K562 (cell line): ENCODE data around the gene AGAP1. TPM values are rescaled to one million over a fixed set of nuclear protein-coding genes. Genes with fewer than 3 reads are reported as not detected.

Experiments
- ATAC-seq: fragments of 200-7000 bp; cut with Tn5 transposase; 3 replicates; pipeline ENCODE4 v1.9.1; 2020; ENCODE audit warnings: moderate library complexity
- BruUV-seq: library from RNA; stranded (reverse); fragments of 400-500 nt; replicated peaks from 2 replicates; lab custom pipeline; 2021; lab: Mats Ljungman, UMichigan
- CTCF ChIA-PET: fragments of 300-600 bp; formaldehyde crosslinking; extraction: SDS; loops from one replicate; lab custom pipeline; 2021; ENCODE audit warnings: low intra/inter-chr PET ratio; lab: Yijun Ruan, JAX
- POLR2A ChIA-PET: fragments of 300-600, 350-650 bp; sonication (Branson Sonifier 250); formaldehyde crosslinking; extraction: SDS; loops from one replicate; lab custom pipeline; 2021; ENCODE audit warnings: antibody characterized with exemption, inconsistent platforms; lab: Yijun Ruan, JAX
- DNase-seq, 4 experiments: peaks; one replicate each; pipeline versions ENCODE4 v3.0.0 to v3.0.0-alpha.2; 2011 to 2018; ENCODE audit warnings: low spot score in 3 of 4, mixed read lengths in 3 of 4; ENCODE audit errors: extremely low read depth in 1 of 4
- FAIRE-seq: peaks from 2 replicates; lab custom pipeline; 2011; peaks lifted over from hg19 to GRCh38; lab: Jason Lieb, UNC
- H2AFZ ChIP-seq: 2 replicates; pipeline ENCODE4 v1.6.0; 2011; ENCODE audit warnings: low read depth, low read length, control low read depth, inconsistent platforms
- H3K27ac ChIP-seq: fragments of 200-600 bp; 3 replicates; pipeline ENCODE4 v1.8.0; 2011; ENCODE audit warnings: low read depth, mild to moderate bottlenecking, control low read depth, inconsistent platforms, low read length, moderate library complexity, mixed read lengths; ENCODE audit errors: extremely low read depth
- H3K27me3 ChIP-seq, 2 experiments: fragments of 300-600 bp in 1 of 2; 2 replicates in 1 of 2; 3 replicates in 1 of 2; pipeline versions ENCODE4 v1.6.0 to v1.8.0; 2011; ENCODE audit warnings: inconsistent platforms in 2 of 2, low read length in 2 of 2, mild to moderate bottlenecking in 1 of 2, mixed read lengths in 1 of 2, moderate library complexity in 1 of 2; ENCODE audit not compliant: control insufficient read depth in 2 of 2, insufficient read depth in 2 of 2
- H3K36me3 ChIP-seq: fragments of 300-600 bp; 3 replicates; pipeline ENCODE4 v1.8.0; 2011; ENCODE audit warnings: mild to moderate bottlenecking, low read length, inconsistent platforms; ENCODE audit not compliant: control insufficient read depth, insufficient read depth
- H3K4me1 ChIP-seq, 2 experiments: fragments of 200-600 bp in 1 of 2; replicated peaks in 1 of 2; 2 replicates in 1 of 2; 3 replicates in 1 of 2; pipeline versions ENCODE4 v1.5.1 to v1.8.0; 2011; ENCODE audit warnings: inconsistent platforms in 2 of 2, low read length in 2 of 2, mild to moderate bottlenecking in 1 of 2, mixed read lengths in 1 of 2, moderate library complexity in 1 of 2; ENCODE audit not compliant: control insufficient read depth in 2 of 2, insufficient read depth in 2 of 2
- H3K4me2 ChIP-seq: 2 replicates; pipeline ENCODE4 v1.6.1; 2011; ENCODE audit warnings: low read length, control low read depth, inconsistent platforms, mixed read lengths; ENCODE audit not compliant: insufficient read depth
- H3K4me3 ChIP-seq: fragments of 200-600 bp; sonication (generic), shearing (Covaris generic); 2 replicates; pipeline ENCODE4 v1.5.1; 2016; ENCODE audit warnings: control low read depth, inconsistent platforms
- H3K79me2 ChIP-seq: fragments of 200-600 bp; 3 replicates; pipeline ENCODE4 v1.8.0; 2011; ENCODE audit warnings: low read length, inconsistent platforms; ENCODE audit not compliant: control insufficient read depth, insufficient read depth
- H3K9ac ChIP-seq, 2 experiments: 2 replicates each; pipeline versions ENCODE4 v1.6.0 to v1.6.1; 2011; ENCODE audit warnings: low read depth in 2 of 2, low read length in 2 of 2, control low read depth in 1 of 2, inconsistent platforms in 1 of 2, mild to moderate bottlenecking in 1 of 2, mixed read lengths in 1 of 2; ENCODE audit not compliant: insufficient read depth in 1 of 2
- H3K9me1 ChIP-seq: one replicate; pipeline ENCODE4 v1.6.0; 2011; ENCODE audit warnings: inconsistent platforms, mild to moderate bottlenecking, low read length, moderate library complexity; ENCODE audit not compliant: control insufficient read depth, insufficient read depth
- H3K9me3 ChIP-seq: replicated peaks from 2 replicates; pipeline ENCODE4 v1.5.1; 2011; ENCODE audit warnings: low read depth, low read length, inconsistent platforms; ENCODE audit not compliant: control insufficient read depth, insufficient read depth
- H4K20me1 ChIP-seq: replicated peaks from 2 replicates; pipeline ENCODE4 v1.6.1; 2011; ENCODE audit warnings: low read length, inconsistent platforms, mixed read lengths; ENCODE audit not compliant: control insufficient read depth, insufficient read depth
- ASH1L ChIP-seq: fragments of 450-650 bp; IDR thresholded peaks from 2 replicates; pipeline ENCODE4 v1.6.1; 2018; ENCODE audit warnings: borderline replicate concordance, mild to moderate bottlenecking, low read depth; ENCODE audit not compliant: partially characterized antibody
- HMGN3 ChIP-seq: IDR thresholded peaks from 2 replicates; pipeline ENCODE4 v1.6.1; 2011; ENCODE audit warnings: borderline replicate concordance, low read depth, mild to moderate bottlenecking, mixed read lengths, low read length; ENCODE audit not compliant: insufficient read length; ENCODE audit errors: extremely low read depth
- KLF16 ChIP-seq: IDR thresholded peaks from 2 replicates; pipeline ENCODE4 v1.6.1; 2016; ENCODE audit warnings: antibody characterized with exemption
- MBD1 ChIP-seq: fragments of 250-450 bp; sonication (Bioruptor Pico); IDR thresholded peaks from 2 replicates; pipeline ENCODE4 v1.8.0; 2022; ENCODE audit warnings: inconsistent platforms
- RB1 ChIP-seq: fragments of 450-650 bp; IDR thresholded peaks from 2 replicates; pipeline ENCODE4 v1.6.1; 2017; ENCODE audit warnings: low read depth, mild to moderate bottlenecking
- RBM25 ChIP-seq: fragments of 200-400 bp; formaldehyde crosslinking; IDR thresholded peaks from 2 replicates; pipeline ENCODE4 v1.6.1; 2018; ENCODE audit warnings: low read length, low read depth, moderate library complexity; ENCODE audit not compliant: severe bottlenecking
- ZNF212 ChIP-seq: fragments of 450-650 bp; formaldehyde crosslinking; IDR thresholded peaks from 2 replicates; pipeline ENCODE4 v1.4.0; 2020; ENCODE audit warnings: mild to moderate bottlenecking
- WGBS: fragments of 100-300 bp; shearing (Covaris generic); methylation state at CpG from one replicate; pipeline ENCODE4 v1.1.6; 2016; ENCODE audit warnings: low coverage, mixed read lengths; ENCODE audit not compliant: insufficient coverage; ENCODE audit errors: missing lambda C conversion rate; 5-methylcytosine and 5-hydroxymethylcytosine counted together
- in situ Hi-C: fragments of 300-500 bp; cut with MboI; formaldehyde crosslinking; loops from 4 replicates; pipeline ENCODE4 v1.15.0; 2018; ENCODE audit warnings: inconsistent platforms, mixed read lengths
- intact Hi-C: fragments of 100-400 bp; cut with micrococcal nuclease; formaldehyde crosslinking; loops from 2 replicates; pipeline ENCODE4 v1.14.2; 2022
- polyA plus RNA-seq, 8 experiments: library from polyadenylated mRNA; depleted of rRNA in 4 of 8; stranded (reverse) in 5 of 8; unstranded in 3 of 8; fragments of >200 nt; fragmentation: Nextera tagmentation in 2 of 8; fragmentation: Illumina TruSeq in 1 of 8; extraction: Ambion mirVana in 2 of 8; extraction: Trizol in 1 of 8; gene quantifications; 2 replicates each; pipeline versions ENCODE4 v1.2.1 to v1.2.3, GENCODE V29; 2011 to 2014; ENCODE audit warnings: inconsistent platforms in 1 of 8, missing spikeins in 1 of 8
- total RNA-seq, 7 experiments: library from RNA; depleted of rRNA in 6 of 7; stranded (reverse); fragments of >200 nt in 6 of 7; fragmentation: Illumina TruSeq in 2 of 7; extraction: Trizol in 2 of 7; gene quantifications; 2 replicates each; pipeline versions ENCODE4 v1.2.1 to v1.2.3, GENCODE V29; 2011 to 2021; ENCODE audit warnings: low replicate concordance in 1 of 7
- TF ChIP-seq, protein P1 (sequence below): fragments of 250-450 bp; sonication (Bioruptor Pico); IDR thresholded peaks from 2 replicates; pipeline ENCODE4 v1.4.0; 2020; ENCODE audit warnings: mild to moderate bottlenecking
- TF ChIP-seq, protein P2 (sequence below): fragments of 450-650 bp; IDR thresholded peaks from 2 replicates; pipeline ENCODE4 v1.6.1; 2016; ENCODE audit warnings: borderline replicate concordance

AGAP1 gene
- total and polyA plus RNA-seq, 9 of the 15 experiments (the other 6 are each of a cell fraction or from before 2014, with no cell fraction given) = 1.3 to 24.0 (median 10.6) TPM

GRCh38 chr2:235497096-235497495 lies 3.3 kb downstream of the AGAP1 start:
- Histone ChIP-seq H3K9me1 (no peaks in the 10 kb centered on the region), H3K36me3 (peaks cover 7% of the 10 kb centered on the region; the same call in 2 of the 3 replicates), H3K4me2 (no peak overlapping the region), H3K27ac (no peak overlapping the region), H3K9me3 (no peaks in the 10 kb centered on the region; the same call in 1 of the 2 replicates), H3K4me3 (no peak overlapping the region), H4K20me1 (peaks cover 57% of the 10 kb centered on the region), H3K79me2 (peaks cover 76% of the 10 kb centered on the region), H3K9ac (no peak overlapping the region), H3K27me3 (no peaks in the 10 kb centered on the region), H2AFZ (no peak overlapping the region), H3K4me1 (peaks cover 51 to 55% of the 10 kb centered on the region in 2 experiments)
- TF ChIP-seq, protein P1, sequence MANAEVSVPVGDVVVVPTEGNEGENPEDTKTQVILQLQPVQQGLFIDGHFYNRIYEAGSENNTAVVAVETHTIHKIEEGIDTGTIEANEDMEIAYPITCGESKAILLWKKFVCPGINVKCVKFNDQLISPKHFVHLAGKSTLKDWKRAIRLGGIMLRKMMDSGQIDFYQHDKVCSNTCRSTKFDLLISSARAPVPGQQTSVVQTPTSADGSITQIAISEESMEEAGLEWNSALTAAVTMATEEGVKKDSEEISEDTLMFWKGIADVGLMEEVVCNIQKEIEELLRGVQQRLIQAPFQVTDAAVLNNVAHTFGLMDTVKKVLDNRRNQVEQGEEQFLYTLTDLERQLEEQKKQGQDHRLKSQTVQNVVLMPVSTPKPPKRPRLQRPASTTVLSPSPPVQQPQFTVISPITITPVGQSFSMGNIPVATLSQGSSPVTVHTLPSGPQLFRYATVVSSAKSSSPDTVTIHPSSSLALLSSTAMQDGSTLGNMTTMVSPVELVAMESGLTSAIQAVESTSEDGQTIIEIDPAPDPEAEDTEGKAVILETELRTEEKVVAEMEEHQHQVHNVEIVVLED (CRISPR knock-in tag) = no peak
- TF ChIP-seq MBD1 = no peak
- no peak for TF ChIP-seq KLF16
- TF ChIP-seq ASH1L = no peak
- TF ChIP-seq ZNF212 (CRISPR knock-in tag) = no peak
- no peak for TF ChIP-seq RB1
- TF ChIP-seq HMGN3 = no peak
- no peak for TF ChIP-seq RBM25
- TF ChIP-seq, protein P2, sequence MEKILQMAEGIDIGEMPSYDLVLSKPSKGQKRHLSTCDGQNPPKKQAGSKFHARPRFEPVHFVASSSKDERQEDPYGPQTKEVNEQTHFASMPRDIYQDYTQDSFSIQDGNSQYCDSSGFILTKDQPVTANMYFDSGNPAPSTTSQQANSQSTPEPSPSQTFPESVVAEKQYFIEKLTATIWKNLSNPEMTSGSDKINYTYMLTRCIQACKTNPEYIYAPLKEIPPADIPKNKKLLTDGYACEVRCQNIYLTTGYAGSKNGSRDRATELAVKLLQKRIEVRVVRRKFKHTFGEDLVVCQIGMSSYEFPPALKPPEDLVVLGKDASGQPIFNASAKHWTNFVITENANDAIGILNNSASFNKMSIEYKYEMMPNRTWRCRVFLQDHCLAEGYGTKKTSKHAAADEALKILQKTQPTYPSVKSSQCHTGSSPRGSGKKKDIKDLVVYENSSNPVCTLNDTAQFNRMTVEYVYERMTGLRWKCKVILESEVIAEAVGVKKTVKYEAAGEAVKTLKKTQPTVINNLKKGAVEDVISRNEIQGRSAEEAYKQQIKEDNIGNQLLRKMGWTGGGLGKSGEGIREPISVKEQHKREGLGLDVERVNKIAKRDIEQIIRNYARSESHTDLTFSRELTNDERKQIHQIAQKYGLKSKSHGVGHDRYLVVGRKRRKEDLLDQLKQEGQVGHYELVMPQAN = no peak
- ChIA-PET POLR2A (interaction anchor here (0.6 to 2.8 kb wide), 4 partner anchors 26 to 47 kb away, joined by 3 to 7 read pairs (median 3); no protein-coding TSS in a partner anchor), CTCF (no interaction called here)
- DNase-seq (no peak), FAIRE-seq (no peak), ATAC-seq (no peak)
- no TSS peak for BruUV-seq
- intact Hi-C loops (loop anchor here (5.0 to 10.0 kb wide), 2 partner anchors 95 to 362 kb away; no protein-coding TSS in a partner anchor), in situ Hi-C loops (no loop called here)
- WGBS = 74% methylated on average over 3 of the region's 3 CpGs
